ENCODE measurements around the gene CDH2.

- TF ChIP-seq CTCF (IDR thresholded peaks at IDR 0.05): no peak
- TF ChIP-seq EP300 (IDR thresholded peaks at IDR 0.05): no peak
Observed at GRCh38 chr18:28198620-28199019, 21.7 kb upstream of the CDH2 start.

Data from ovary (tissue), 3 donors.